ENCODE results near the gene CYP2C19.

Gene CYP2C19

DNA sequence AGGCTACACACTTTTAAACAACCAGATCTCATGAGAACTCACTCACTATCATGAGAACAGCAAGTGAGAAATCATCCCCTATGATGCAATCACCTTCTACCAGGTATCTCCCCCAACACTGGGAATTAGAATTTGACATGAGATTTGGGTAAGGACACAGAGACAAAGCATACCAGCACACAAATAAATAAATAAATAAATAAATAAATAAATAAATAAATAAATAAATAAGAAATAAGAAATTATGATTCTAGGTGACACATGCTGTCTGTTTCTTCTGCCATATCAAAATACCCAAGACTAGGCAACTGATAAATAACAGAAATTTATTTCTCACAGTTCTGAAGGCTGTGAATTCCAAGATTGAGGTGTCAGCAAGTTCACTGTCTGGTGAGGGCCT is 88.8 kb downstream of the CYP2C19 start:
- H3K4me1 Mint-ChIP-seq, result no peaks in the 10 kb centered on the region
- H3K4me3 Mint-ChIP-seq, result no peak overlapping the region
- no peaks in the 10 kb centered on the region for H3K36me3 Mint-ChIP-seq (ENCODE audit: low read depth)
- DNase-seq, result no peak
- TF ChIP-seq CTCF (IDR thresholded peaks at IDR 0.05), result no peak
- H3K27ac Mint-ChIP-seq, result no peak overlapping the region
- peaks cover 4% of the 10 kb centered on the region for H3K9me3 Mint-ChIP-seq
- H3K27me3 Mint-ChIP-seq (ENCODE audit: low read depth, poor library complexity), result no peaks in the 10 kb centered on the region

- DNase-seq, result no peak
- Mint-ChIP-seq H3K36me3 (ENCODE audit: low read depth) (no peaks in the 10 kb centered on the region), H3K27ac (no peak overlapping the region), H3K4me1 (no peaks in the 10 kb centered on the region), H3K4me3 (no peak overlapping the region), H3K27me3 (ENCODE audit: low read depth, poor library complexity) (no peaks in the 10 kb centered on the region), H3K9me3 (peaks cover 9% of the 10 kb centered on the region)
- TF ChIP-seq CTCF (IDR thresholded peaks at IDR 0.05), result no peak
Measured at GRCh38 chr10:94852438-94852837, 90.0 kb downstream of the CYP2C19 start.

DNA sequence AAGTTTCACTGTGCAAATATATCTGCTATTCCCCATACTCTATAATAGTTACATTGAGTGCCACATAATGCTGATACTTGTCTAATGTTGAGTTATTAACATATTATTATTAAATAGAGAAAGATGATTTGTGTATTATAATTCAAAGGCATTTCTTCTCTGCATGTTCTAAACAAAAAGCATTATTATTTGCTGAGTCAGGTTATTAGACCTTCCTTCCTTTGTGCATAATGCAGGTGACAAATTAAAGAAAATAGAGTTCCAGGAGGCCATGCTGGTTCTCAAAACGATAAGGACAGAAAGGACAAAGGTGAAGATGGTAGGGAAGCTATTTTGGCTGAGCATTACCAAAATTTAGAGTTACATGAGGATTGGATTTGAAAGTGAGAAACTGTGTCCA is 90.6 kb downstream of the CYP2C19 start:
- no peaks in the 10 kb centered on the region for H3K27me3 Mint-ChIP-seq (ENCODE audit: low read depth, poor library complexity)
- no peaks in the 10 kb centered on the region for H3K36me3 Mint-ChIP-seq (ENCODE audit: low read depth)

GRCh38 chr10:94858005-94858404 is 95.5 kb downstream of the CYP2C19 start:
- TF ChIP-seq CTCF (IDR thresholded peaks at IDR 0.05), result no peak
- H3K27ac Mint-ChIP-seq, result no peak overlapping the region
- H3K4me1 Mint-ChIP-seq, result no peaks in the 10 kb centered on the region
- H3K36me3 Mint-ChIP-seq (ENCODE audit: low read depth), result no peaks in the 10 kb centered on the region
- H3K4me3 Mint-ChIP-seq, result no peak overlapping the region
- H3K9me3 Mint-ChIP-seq, result peaks cover 11% of the 10 kb centered on the region
- no peak for DNase-seq
- H3K27me3 Mint-ChIP-seq (ENCODE audit: low read depth, poor library complexity), result peaks cover 4% of the 10 kb centered on the region

More for the DNA sequence above, 90.6 kb downstream of the CYP2C19 start:
- no peak for TF ChIP-seq CTCF (IDR thresholded peaks at IDR 0.05)
- peaks cover 12% of the 10 kb centered on the region for H3K9me3 Mint-ChIP-seq
- DNase-seq, result no peak
- H3K4me1 Mint-ChIP-seq, result no peaks in the 10 kb centered on the region
- no peak overlapping the region for H3K27ac Mint-ChIP-seq
- no peak overlapping the region for H3K4me3 Mint-ChIP-seq

- no peak for TF ChIP-seq CTCF (IDR thresholded peaks at IDR 0.05)
- Mint-ChIP-seq H3K9me3 (peaks cover 20% of the 10 kb centered on the region), H3K27ac (no peak overlapping the region), H3K4me3 (no peak overlapping the region), H3K36me3 (ENCODE audit: low read depth) (no peaks in the 10 kb centered on the region), H3K27me3 (ENCODE audit: low read depth, poor library complexity) (peaks cover 4% of the 10 kb centered on the region), H3K4me1 (no peaks in the 10 kb centered on the region)
- no peak for DNase-seq
Measured at GRCh38 chr10:94859086-94859485, 96.6 kb downstream of the CYP2C19 start.

DNA sequence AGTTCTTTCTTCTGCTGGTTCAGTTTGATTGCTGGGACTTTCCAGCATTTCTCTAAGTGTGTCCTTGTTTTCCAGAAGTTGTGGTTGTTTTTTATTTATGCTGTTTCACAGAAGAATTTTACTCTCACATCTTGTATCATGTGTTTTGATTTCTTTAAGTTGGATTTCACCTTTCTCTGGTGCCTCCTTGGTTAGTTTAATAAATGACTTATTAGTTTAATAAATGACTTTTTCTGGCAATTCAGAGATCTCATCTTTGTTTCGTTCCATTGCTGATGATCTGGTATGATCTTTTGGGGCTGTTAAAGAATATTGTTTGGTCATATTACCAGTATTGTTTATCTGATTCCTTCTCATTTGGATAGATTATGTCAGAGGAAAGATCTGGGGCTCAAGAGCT is 116.2 kb downstream of the CYP2C19 start:
- Mint-ChIP-seq H3K4me1 (peaks cover 13% of the 10 kb centered on the region), H3K27me3 (ENCODE audit: low read depth, poor library complexity) (peaks cover 7% of the 10 kb centered on the region), H3K9me3 (no peaks in the 10 kb centered on the region), H3K4me3 (no peak overlapping the region), H3K27ac (no peak overlapping the region), H3K36me3 (ENCODE audit: low read depth) (no peaks in the 10 kb centered on the region)
- TF ChIP-seq CTCF (IDR thresholded peaks at IDR 0.05), result no peak
- DNase-seq, result no peak
